Memory B cell (primary cell): ENCODE data around the gene TMEM178B.

Source experiments
- ATAC-seq: fragments of 150-1000 bp; cut with Tn5 transposase; 2 replicates; pipeline ENCODE4 v1.10.0; 2021; ENCODE audit warnings: low read depth, mild to moderate bottlenecking, moderate library complexity
- DNase-seq, 2 donors: peaks; one replicate each; pipeline ENCODE4 v3.0.0; 2022; ENCODE audit warnings: low spot score in 2 of 2
- H3K27ac Mint-ChIP-seq: one replicate; pipeline ENCODE4 v1.8.0; 2022; ENCODE audit warnings: mild to moderate bottlenecking, moderate library complexity, mixed read lengths
- H3K27me3 Mint-ChIP-seq: one replicate; pipeline ENCODE4 v1.8.0; 2022; ENCODE audit warnings: mixed read lengths
- H3K36me3 Mint-ChIP-seq: one replicate; pipeline ENCODE4 v1.8.0; 2022; ENCODE audit warnings: mild to moderate bottlenecking, mixed read lengths
- H3K4me1 Mint-ChIP-seq: one replicate; pipeline ENCODE4 v1.8.0; 2022; ENCODE audit warnings: mixed read lengths
- H3K4me3 Mint-ChIP-seq: one replicate; pipeline ENCODE4 v1.8.0; 2022; ENCODE audit warnings: mild to moderate bottlenecking, moderate library complexity, mixed read lengths
- H3K9me3 Mint-ChIP-seq: one replicate; pipeline ENCODE4 v1.8.0; 2022; ENCODE audit warnings: mixed read lengths

The TMEM178B gene

DNA sequence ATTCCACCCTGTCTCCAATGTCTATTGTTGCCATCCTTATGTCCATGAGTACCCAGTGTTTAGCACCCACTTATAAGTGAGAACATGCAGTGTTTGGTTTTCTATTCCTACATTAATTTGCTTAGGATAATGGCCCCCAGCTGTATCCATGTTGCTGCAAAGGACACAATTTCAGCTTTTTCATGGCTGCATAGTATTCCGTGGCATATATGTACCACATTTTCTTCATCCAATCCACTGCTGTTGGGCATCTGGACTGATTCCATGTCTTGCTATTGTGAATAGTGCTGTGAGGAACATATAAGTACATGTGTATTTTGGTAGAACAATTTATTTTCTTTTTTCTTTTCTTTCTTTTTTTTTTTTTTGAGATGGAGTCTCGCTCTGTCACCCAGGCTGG is 68.2 kb downstream of the TMEM178B start:
- peaks cover 6% of the 10 kb centered on the region for H3K9me3 Mint-ChIP-seq
- no peaks in the 10 kb centered on the region for H3K36me3 Mint-ChIP-seq
- no peak for DNase-seq
- no peaks in the 10 kb centered on the region for H3K4me1 Mint-ChIP-seq
- H3K4me3 Mint-ChIP-seq = no peak overlapping the region
- no peak overlapping the region for H3K27ac Mint-ChIP-seq
- H3K27me3 Mint-ChIP-seq = no peaks in the 10 kb centered on the region
- ATAC-seq = no peak

DNA sequence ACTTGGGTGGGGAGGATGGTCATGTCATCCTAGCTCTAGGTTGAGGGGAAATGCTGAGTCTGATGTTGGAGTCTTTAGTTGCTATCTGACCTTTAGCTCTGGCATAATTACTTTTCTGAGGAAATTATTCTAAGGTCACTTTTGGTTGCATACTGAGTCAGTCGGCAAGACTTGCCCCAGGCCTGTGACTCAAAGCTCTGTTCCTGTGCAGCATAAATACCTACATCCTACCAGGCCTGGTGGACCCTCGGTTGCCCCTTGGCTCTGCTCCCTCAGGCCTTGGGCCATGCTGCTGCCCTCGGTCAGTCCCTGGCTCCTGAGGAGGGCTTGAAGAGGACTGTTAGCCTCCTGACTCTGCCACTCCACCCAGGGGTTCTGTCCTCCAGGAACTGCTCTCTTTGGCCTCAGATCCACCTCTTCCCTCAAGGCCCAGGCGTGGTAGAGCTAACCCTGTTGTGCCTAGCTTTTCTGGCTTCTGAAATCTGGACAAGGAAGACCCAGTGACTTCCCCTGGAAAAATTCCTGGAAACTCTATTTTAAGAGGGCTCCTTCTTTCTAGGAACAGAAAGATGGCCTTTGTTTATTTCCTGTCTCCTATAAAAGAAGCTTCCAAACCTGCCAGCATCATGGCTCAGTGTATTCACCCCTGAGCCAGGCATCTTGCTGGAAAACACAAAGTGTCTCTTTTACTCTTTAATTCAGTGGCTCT is 71.2 kb downstream of the TMEM178B start:
- Mint-ChIP-seq H3K36me3 (no peaks in the 10 kb centered on the region), H3K4me1 (no peaks in the 10 kb centered on the region), H3K4me3 (no peak overlapping the region), H3K27ac (no peak overlapping the region), H3K9me3 (peaks cover 5% of the 10 kb centered on the region), H3K27me3 (no peaks in the 10 kb centered on the region)
- ATAC-seq (no peak), DNase-seq (no peak)

DNA sequence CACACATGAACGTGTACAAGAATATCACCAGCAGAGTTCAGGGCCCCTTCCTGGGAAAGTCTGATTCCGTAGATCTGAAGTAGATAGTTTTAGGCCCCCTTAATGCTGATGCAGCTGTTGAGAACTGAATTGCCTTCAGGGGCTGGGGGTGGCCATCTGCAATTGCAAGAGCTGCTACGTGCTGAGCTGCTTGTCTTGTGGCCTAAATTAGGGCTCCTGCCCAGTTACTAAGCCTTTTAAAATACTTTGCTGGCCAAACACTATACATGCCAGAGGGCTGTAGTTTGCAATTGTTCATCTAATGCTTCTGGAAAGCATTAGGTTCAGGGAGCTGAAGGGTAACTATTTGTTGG is 71.7 kb downstream of the TMEM178B start:
- Mint-ChIP-seq H3K4me3 (no peak overlapping the region), H3K9me3 (peaks cover 4% of the 10 kb centered on the region), H3K27me3 (no peaks in the 10 kb centered on the region), H3K36me3 (no peaks in the 10 kb centered on the region), H3K27ac (no peak overlapping the region), H3K4me1 (no peaks in the 10 kb centered on the region)
- ATAC-seq = no peak
- DNase-seq = no peak

DNA sequence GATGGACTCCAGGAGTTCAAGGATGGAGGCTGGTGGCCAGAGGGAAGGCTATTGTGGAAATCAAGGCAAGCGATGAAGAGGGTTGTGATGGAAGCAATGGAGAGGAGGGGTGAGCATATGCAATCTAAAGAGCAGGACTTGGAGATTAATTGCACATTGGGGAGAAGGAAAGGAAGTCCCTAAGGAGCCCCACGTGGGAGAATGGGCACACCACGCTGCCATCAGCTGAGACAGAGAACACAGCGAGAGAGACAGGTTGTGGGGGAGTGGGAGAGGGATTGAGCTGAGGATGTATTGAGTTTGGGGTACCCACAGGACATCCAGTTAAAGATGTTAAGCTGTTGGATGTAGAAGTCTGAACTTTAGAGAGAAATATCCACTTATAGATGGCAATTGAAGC is 73.6 kb downstream of the TMEM178B start:
- no peak for DNase-seq
- H3K36me3 Mint-ChIP-seq = no peaks in the 10 kb centered on the region
- ATAC-seq = no peak
- no peak overlapping the region for H3K27ac Mint-ChIP-seq
- H3K4me1 Mint-ChIP-seq = no peaks in the 10 kb centered on the region
- no peaks in the 10 kb centered on the region for H3K27me3 Mint-ChIP-seq
- H3K4me3 Mint-ChIP-seq = no peak overlapping the region
- peaks cover 2% of the 10 kb centered on the region for H3K9me3 Mint-ChIP-seq

DNA sequence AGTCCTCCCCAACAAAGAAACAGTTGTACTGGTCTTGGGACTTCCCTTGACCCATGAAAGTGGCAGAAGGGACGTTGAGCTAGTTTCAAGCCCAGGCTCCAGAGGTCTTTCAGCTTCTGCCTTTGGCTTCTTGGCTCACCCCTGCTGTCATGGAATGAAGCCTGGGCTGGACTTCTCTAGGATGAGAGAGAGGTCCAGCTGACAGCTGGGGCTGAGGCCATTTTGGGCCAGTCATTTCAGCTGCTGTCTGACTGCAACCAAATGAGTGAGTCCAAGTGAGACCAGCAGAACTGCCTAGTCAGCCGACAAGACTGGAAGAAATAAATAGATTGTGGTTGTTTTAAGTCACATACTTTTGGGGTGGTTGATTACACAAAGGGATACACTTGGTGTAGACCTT is 76.6 kb downstream of the TMEM178B start:
- no peaks in the 10 kb centered on the region for H3K4me1 Mint-ChIP-seq
- no peaks in the 10 kb centered on the region for H3K36me3 Mint-ChIP-seq
- no peak overlapping the region for H3K4me3 Mint-ChIP-seq
- H3K27ac Mint-ChIP-seq = no peak overlapping the region
- no peaks in the 10 kb centered on the region for H3K9me3 Mint-ChIP-seq
- no peaks in the 10 kb centered on the region for H3K27me3 Mint-ChIP-seq
- no peak for DNase-seq
- ATAC-seq = no peak

DNA sequence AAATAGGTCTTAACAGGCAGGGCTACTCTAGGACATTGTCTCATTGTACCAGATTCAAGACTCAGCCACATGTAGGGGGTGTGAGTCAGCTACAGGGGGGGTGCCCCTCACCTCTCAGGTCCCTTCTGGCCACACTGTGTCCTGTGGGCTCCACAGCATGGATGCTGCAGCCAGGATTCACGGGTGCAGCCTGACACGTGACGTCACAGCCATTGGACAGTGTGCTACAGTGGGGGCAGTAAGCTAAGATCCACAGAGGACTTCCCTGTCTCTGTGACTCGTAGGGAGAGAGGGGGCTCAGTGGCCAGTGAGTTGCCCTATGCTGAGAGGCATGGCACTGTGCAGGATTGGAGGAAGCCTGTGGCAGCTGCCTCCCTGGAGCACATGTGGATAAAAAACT is 77.9 kb downstream of the TMEM178B start:
- no peak for ATAC-seq
- Mint-ChIP-seq H3K9me3 (no peaks in the 10 kb centered on the region), H3K4me3 (no peak overlapping the region), H3K36me3 (no peaks in the 10 kb centered on the region), H3K4me1 (no peaks in the 10 kb centered on the region), H3K27ac (no peak overlapping the region), H3K27me3 (no peaks in the 10 kb centered on the region)
- no peak for DNase-seq

DNA sequence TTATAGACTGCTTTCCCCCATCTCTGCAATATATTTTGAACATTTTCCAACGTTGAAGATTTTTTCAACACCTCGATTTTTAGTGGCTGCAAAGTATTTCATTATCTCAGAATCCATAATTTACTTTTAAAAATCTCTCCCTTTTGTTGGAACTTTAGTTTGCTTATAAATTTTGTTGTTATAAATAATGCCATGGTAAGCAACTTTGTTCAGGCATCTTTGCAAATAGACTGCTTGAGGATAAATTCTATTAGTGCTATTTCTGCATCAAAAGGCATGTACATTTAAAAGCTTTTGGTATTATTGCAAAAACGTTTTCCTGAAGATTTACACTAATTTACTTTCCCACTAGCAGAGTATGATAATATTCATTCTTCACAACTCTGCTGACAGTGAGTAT is 79.4 kb downstream of the TMEM178B start:
- H3K9me3 Mint-ChIP-seq = no peaks in the 10 kb centered on the region
- H3K27ac Mint-ChIP-seq = no peak overlapping the region

DNA sequence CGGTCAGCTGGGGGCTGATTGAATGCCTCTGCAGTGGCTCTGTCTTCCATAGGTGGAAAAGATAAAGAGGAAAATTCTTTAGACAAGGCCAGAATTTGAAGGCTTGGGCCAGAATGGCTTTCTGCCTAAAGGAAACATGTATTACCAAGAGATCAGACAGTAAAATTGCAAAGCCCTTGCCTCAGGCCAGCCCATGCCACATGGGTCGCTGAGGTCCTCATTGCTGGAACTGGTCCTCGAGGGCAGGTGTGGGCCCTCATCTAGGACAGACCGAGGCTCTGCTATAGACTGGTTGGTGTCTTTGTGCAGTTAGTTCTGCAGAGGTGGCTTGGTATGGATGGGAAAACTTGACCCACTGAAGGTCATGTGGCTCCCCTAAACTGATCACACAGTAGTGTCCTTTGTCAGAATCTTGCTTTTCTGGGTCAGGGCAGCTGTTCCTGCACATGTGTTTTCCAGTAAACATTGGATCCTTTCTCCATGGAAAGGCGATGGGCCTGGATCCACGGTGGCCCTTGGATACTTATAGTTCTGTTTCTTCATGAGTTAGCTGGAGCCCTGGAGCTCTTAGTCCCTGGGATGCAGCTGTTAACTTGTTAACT is 80.4 kb downstream of the TMEM178B start:
- H3K27me3 Mint-ChIP-seq = no peaks in the 10 kb centered on the region
- no peak overlapping the region for H3K4me3 Mint-ChIP-seq
- no peaks in the 10 kb centered on the region for H3K36me3 Mint-ChIP-seq
- DNase-seq (no peak), ATAC-seq (no peak)
- H3K4me1 Mint-ChIP-seq = peaks cover 12% of the 10 kb centered on the region
- no peaks in the 10 kb centered on the region for H3K9me3 Mint-ChIP-seq
- no peak overlapping the region for H3K27ac Mint-ChIP-seq

More for the DNA sequence above, 79.4 kb downstream of the TMEM178B start:
- no peak for ATAC-seq
- Mint-ChIP-seq H3K4me1 (peaks cover 10% of the 10 kb centered on the region), H3K27me3 (no peaks in the 10 kb centered on the region), H3K4me3 (no peak overlapping the region), H3K36me3 (no peaks in the 10 kb centered on the region)
- no peak for DNase-seq

DNA sequence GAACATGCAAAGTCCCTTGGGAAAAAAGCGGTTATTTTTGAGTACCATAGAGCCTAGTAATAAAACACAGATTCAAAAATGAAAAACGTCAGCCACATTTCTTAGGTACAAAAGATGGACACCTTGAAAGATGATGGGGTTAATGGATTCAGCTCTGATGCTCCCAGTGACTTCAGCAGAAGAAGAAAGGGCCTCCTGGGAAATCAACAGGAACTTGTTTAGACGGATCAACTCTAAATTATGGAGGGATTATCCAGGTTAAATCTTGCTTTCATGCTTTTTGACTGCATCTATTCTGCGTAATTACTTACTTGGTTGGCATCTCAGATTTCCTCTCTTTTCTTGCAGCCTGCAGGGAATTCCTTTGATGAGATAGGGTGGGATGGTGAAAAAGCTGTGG is 82.5 kb downstream of the TMEM178B start:
- ATAC-seq (no peak), DNase-seq (no peak)
- H3K27me3 Mint-ChIP-seq = peaks cover 2% of the 10 kb centered on the region
- no peaks in the 10 kb centered on the region for H3K9me3 Mint-ChIP-seq
- H3K4me1 Mint-ChIP-seq = peaks cover 12% of the 10 kb centered on the region
- H3K36me3 Mint-ChIP-seq = no peaks in the 10 kb centered on the region
- no peak overlapping the region for H3K27ac Mint-ChIP-seq
- no peak overlapping the region for H3K4me3 Mint-ChIP-seq

DNA sequence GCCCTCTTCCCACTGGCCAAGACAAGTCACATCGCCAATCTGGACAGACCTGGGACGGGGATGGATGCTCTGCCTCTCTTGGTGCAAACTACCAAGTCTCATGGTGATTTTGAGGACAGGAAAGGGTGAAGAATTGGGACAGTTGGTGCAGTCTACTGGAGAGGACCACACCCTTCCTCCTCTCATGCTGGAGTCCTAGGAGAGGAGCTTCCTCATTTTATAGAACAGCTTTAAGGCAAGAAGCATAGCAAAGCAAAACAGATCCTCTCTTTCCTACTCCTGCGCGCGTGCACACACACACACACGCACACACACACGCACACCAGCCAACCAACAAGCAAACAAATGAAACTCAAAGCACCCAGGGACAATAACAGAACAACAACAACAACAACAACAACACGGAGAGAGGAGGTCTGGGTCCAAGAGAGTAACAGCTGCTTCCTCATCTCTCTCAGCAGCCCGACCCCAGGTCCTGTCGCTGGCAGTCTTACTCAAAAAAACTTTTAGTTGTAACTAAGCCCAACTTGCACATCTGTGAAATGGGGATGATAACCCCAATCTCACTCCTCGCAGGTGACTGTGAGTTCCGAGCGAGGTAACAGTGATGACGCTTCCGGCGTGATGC is 83.4 kb downstream of the TMEM178B start:
- peaks cover 12% of the 10 kb centered on the region for H3K4me1 Mint-ChIP-seq
- H3K4me3 Mint-ChIP-seq = peak overlapping the region; percentile 22
- no peak for ATAC-seq
- peak overlapping the region; percentile 12 for H3K27ac Mint-ChIP-seq
- no peaks in the 10 kb centered on the region for H3K36me3 Mint-ChIP-seq
- H3K9me3 Mint-ChIP-seq = no peaks in the 10 kb centered on the region
- H3K27me3 Mint-ChIP-seq = peaks cover 6% of the 10 kb centered on the region
- no peak for DNase-seq

DNA sequence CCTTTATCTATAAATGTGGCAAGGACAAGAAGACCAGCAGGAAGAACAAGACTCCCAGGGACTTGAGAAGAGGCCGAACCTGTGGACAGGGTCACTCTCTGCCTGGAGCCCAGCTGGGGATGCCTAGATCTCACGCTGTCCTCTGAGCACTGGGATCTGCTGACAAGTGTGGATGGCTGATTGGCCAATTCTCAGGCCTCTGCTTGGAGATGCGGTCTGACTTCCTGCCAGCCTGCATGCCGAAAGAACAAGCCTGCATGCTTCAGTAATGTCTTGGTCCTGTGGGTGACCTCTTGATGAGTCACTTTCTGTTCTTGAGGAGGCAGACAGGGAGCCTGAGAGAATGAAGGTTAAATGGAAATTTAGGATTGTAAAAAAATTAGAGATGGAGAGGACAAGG is 84.7 kb downstream of the TMEM178B start:
- no peak for DNase-seq
- ATAC-seq = no peak
- H3K27ac Mint-ChIP-seq = no peak overlapping the region
- peaks cover 1% of the 10 kb centered on the region for H3K9me3 Mint-ChIP-seq
- H3K27me3 Mint-ChIP-seq = peaks cover 10% of the 10 kb centered on the region
- H3K4me3 Mint-ChIP-seq = no peak overlapping the region
- no peaks in the 10 kb centered on the region for H3K36me3 Mint-ChIP-seq
- peaks cover 12% of the 10 kb centered on the region for H3K4me1 Mint-ChIP-seq

DNA sequence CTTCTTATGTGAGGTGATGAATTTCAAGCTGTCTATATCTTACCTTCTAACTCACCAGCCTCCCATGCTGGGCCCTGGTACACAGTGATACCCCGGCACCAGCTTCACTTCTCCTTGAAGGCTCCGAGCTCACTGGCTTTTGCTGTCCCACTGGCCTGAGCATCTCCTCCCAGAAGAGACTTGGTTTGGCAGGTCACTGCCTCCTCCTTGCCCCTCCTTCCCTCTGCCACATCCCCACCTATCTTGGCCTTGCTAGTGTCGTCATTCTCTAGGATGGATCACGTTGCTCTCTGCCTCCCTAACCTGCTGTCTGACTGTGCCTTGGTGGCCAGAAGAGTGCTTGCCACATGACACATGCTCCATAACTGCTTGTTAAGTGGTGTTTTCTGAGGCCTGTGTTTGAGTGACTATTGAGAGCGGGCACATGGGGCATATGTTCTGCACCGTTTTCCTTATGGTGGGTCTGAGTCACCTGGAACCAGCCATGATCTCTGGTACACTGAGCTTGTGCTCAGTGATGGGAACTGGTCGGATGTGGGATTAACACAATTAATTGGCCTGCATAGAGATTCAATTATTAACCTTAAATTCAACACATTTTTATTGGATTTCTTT is 86.5 kb downstream of the TMEM178B start:
- peaks cover 1% of the 10 kb centered on the region for H3K9me3 Mint-ChIP-seq
- no peak for DNase-seq
- no peak for ATAC-seq
- no peak overlapping the region for H3K4me3 Mint-ChIP-seq
- H3K36me3 Mint-ChIP-seq = no peaks in the 10 kb centered on the region
- no peak overlapping the region for H3K27ac Mint-ChIP-seq
- H3K4me1 Mint-ChIP-seq = peaks cover 12% of the 10 kb centered on the region
- peaks cover 11% of the 10 kb centered on the region for H3K27me3 Mint-ChIP-seq

DNA sequence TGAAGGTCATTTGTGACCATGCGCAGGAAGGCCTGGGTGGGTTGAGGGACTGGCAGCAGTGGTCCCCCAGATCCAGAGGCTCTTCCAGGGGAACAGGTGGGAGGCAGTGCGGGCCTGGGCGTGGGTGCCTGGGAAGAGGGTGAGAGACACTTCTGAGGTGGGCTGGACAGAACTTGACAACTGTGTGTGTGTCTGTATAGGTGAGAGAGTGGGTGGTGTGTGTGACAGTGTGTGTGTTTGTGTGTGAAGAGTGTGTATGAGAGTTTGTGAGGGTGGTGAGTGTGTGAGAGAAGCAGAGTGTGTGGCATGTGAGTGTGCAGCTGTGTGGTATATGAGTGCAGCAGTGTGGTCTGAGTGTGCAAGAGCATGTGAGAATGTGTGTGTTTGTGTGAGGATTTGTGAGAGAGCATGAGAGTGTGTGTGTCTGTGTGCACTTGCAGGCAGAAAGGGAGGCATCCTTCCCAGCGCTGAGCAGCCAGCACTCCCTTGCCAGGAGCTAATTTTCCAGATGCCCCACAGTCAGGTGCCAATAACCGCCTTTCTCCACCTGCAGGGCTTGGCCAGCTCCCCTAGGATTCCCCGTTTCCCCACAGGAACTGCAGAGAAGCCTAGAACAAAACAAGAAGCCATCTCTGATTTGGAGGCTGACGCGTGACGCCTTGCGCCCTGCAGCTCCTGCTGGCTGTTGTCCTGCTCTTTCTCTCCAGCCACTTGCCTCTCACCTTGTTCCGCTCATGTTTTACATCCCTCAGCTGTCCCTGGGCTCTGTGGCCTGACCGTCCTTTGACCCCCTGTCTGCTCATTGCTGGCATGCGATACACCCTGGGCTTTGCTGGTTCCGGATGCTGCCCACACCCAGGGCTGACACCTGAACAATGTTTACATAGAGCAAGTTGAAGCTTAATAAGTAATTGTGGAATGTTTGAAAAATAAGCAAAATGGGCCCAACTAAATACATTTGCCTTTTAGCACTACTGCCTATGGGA is 88.0 kb downstream of the TMEM178B start:
- Mint-ChIP-seq H3K4me1 (peaks cover 12% of the 10 kb centered on the region), H3K4me3 (no peak overlapping the region), H3K27ac (no peak overlapping the region), H3K27me3 (peaks cover 11% of the 10 kb centered on the region), H3K36me3 (no peaks in the 10 kb centered on the region), H3K9me3 (peaks cover 1% of the 10 kb centered on the region)
- DNase-seq = no peak
- no peak for ATAC-seq
